ENCODE results near the gene PLXND1.
A peak's percentile ranks its signal among the peaks of the same experiment; 100 is the strongest.
"Not testable (repeated sequence)": the region's sequence is repeated elsewhere in the genome, so short reads cannot be mapped to it uniquely, and the experiment has no call there.

PLXND1 gene

DNA sequence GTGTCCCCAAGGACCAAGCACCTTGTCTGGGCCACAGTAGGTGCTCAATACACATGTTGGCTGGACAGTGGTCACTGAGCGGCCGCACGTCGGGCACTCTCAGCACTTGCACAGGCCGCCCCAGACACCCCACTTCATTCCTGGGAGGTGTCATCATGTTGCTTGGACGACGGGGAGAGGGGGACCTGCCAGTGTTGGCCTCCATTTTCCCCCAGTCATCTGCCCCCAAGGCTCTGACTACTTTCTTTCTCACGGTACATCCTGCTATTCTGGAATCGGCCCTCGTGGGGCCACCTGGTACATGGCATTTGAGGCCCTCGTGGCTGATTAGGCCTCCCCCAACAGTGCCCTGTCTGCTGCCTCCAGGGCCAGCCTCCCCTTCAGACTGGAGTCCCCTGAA is 79.2 kb downstream of the PLXND1 start:
- DNase-seq (ENCODE audit: low read depth, low spot score), result no peak

- DNase-seq (ENCODE audit: low read depth, low spot score), result no peak
Measured at GRCh38 chr3:129526121-129526900, 80.2 kb downstream of the PLXND1 start.

GRCh38 chr3:129525341-129525968 is 81.0 kb downstream of the PLXND1 start:
- DNase-seq (ENCODE audit: low read depth, low spot score), result peak; percentile 30

DNA sequence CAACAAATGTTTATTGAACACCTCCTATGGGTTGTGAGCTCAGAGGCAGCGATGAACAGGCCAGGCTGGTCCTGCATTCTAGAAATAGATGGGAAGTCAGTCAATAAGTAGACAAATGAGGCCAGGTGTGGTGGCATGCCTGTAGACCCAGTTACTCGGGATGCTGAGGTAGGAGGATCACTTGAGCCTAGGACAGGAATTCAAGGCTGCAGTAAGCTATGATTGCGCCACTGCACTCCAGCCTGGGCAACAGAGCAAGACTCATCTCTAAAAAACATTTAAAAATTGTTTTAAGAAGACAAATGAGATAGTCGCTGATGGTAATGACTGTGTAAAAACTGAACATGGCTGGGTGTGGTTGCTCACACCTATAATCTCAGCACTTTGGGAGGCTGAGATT is 82.4 kb downstream of the PLXND1 start:
- no peak for DNase-seq (ENCODE audit: low read depth, low spot score)

DNA sequence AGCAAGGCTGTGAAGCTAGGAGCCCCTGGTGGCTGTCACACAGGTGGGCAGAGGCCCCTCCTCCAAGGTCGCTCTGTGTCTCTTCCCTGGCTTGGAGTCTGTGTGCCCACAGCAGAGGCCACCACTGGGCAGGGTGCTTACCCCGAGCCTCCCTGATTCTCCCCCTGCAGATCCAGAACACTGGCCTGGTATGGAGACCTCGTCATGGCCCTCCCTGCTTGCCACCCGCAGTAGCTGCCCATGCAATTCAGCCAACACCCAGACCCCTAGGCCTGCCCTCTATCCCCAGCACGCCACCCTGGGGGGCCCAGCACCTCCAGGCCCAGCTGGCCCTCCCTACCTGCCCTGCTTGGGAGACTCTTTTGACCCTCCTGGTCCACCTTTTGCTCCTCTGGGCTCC is 83.5 kb downstream of the PLXND1 start:
- no peak for DNase-seq (ENCODE audit: low read depth, low spot score)

GRCh38 chr3:129521611-129522010 is 84.9 kb downstream of the PLXND1 start:
- no peak for DNase-seq (ENCODE audit: low read depth, low spot score)

GRCh38 chr3:129520960-129521359 is 85.5 kb downstream of the PLXND1 start:
- no peak for DNase-seq (ENCODE audit: low read depth, low spot score)

GRCh38 chr3:129519896-129520715 is 86.4 kb downstream of the PLXND1 start:
- DNase-seq (ENCODE audit: low read depth, low spot score), result no peak

GRCh38 chr3:129519449-129519848 is 87.0 kb downstream of the PLXND1 start:
- no peak for DNase-seq (ENCODE audit: low read depth, low spot score)

GRCh38 chr3:129518581-129518980 is 87.9 kb downstream of the PLXND1 start:
- DNase-seq (ENCODE audit: low read depth, low spot score), result no peak

GRCh38 chr3:129518038-129518561 is 88.4 kb downstream of the PLXND1 start:
- no peak for DNase-seq (ENCODE audit: low read depth, low spot score)

GRCh38 chr3:129517516-129517915 is 89.0 kb downstream of the PLXND1 start:
- DNase-seq (ENCODE audit: low read depth, low spot score), result no peak

GRCh38 chr3:129515821-129516432 is 90.5 kb downstream of the PLXND1 start:
- not testable (repeated sequence) for DNase-seq (ENCODE audit: low read depth, low spot score)

DNA sequence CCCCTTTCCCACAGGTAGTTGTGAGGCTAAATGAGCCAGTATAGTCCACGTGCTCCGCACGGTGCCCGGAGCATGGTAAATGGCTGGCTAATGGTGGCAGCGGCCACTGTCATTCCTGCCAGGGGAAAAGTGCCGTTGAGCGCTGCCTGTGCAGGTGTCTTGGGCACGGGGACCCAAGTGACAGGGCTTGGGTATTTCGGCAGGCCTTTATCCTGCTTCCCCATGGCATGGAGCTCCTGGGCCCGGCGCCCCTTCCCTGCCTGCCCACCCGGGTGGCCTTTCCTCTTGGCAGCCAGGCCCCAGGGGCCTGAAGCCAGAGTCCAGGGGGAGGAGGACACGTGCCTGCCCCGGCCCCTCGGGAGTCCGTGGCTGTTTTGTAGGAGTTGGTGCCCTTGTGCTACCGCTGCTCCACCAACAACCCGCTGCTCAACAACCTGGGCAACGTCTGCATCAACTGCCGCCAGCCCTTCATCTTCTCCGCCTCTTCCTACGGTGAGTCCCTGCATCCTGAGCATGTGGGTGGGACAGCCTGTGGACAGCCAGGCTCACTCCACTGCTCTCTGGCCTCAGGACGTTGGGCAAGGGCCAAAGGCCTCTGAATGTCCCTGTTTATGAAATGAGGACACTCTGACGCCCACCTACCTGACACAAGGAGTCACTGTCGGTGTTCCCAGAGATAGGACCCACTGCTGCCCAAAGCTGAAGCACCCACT is 91.2 kb downstream of the PLXND1 start:
- DNase-seq (ENCODE audit: low read depth, low spot score), result not testable (repeated sequence)

GRCh38 chr3:129514563-129514962 is 91.9 kb downstream of the PLXND1 start:
- DNase-seq (ENCODE audit: low read depth, low spot score), result no peak

DNA sequence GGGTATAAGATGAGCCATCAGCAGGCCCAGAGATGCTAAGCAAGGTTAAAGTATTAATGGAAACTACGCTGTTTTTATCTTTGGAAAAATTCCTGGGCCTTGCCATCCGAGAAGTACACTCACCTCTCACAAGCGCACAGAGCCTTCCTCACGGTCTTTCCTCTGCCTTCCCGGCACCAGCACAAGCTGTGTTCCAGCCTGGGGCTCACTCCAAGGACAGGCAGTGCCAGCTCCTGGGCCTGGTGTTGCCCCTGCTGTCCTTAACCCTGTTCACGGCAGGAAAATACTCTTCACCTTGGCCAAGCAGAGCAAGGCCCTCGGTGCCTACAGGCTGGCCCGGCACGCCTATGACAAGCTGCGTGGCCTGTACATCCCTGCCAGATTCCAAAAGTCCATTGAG is 92.4 kb downstream of the PLXND1 start:
- no peak for DNase-seq (ENCODE audit: low read depth, low spot score)

- no peak for DNase-seq (ENCODE audit: low read depth, low spot score)
Measured at GRCh38 chr3:129513705-129514104, 92.8 kb downstream of the PLXND1 start.

- no peak for DNase-seq (ENCODE audit: low read depth, low spot score)
Measured at GRCh38 chr3:129512595-129512994, 93.9 kb downstream of the PLXND1 start.

DNA sequence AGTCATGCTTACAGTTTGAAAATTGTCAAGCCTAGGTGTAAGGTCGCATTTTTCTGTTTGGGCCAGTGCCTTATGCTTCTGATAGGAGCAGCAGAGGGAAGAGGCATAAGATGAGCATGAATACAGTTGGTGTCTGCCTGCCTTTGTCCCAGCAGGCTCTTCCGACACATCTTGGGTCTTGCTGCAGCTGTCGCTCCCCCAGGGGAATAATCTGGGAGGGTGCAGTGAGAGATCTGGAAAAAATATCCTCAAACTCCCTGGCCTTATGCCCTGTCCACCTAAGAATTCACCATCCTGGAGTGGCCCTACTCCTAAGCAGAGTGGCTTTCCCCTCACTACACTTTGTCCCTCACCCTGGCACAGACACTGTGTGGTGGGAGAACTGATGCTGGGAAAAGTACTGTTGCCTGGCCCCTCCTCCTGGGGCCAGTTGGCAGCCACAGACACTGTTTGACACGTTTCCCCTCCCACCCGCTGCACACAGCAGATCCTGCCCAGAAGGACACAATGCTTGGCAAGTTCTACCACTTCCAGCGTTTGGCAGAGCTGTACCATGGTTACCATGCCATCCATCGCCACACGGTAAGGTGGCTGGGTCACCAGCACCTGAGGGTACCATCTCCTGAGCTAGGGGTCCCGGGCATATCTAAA is 99.2 kb downstream of the PLXND1 start:
- peak; percentile 53 for DNase-seq (ENCODE audit: low read depth, low spot score)

- no peak for DNase-seq (ENCODE audit: low read depth, low spot score)
Measured at GRCh38 chr3:129506231-129506742, 100.2 kb downstream of the PLXND1 start.

Measured in astrocyte of the hippocampus (primary cell).